HG03442 (cell line): Measurements from ENCODE around the gene ISG20.

Experiments used
- ATAC-seq: cut with Tn5 transposase; IDR thresholded peaks from one replicate; pipeline ENCODE4 v1.9.1; 2021; ENCODE audit warnings: mild to moderate bottlenecking, moderate library complexity; ENCODE audit not compliant: unreplicated experiment

Gene ISG20

GRCh38 chr15:88653200-88654064 is 14.6 kb downstream of the ISG20 start:
- no peak for ATAC-seq

GRCh38 chr15:88654430-88655102 is 15.8 kb downstream of the ISG20 start:
- ATAC-seq: no peak

- no peak for ATAC-seq
Measured at GRCh38 chr15:88655103-88655553, 16.3 kb downstream of the ISG20 start.

GRCh38 chr15:88655800-88656488 is 17.1 kb downstream of the ISG20 start:
- ATAC-seq: no peak

GRCh38 chr15:88656760-88657221 is 18.0 kb downstream of the ISG20 start:
- peak; percentile 93 for ATAC-seq

GRCh38 chr15:88657326-88658069 is 18.7 kb downstream of the ISG20 start:
- no peak for ATAC-seq

- ATAC-seq: no peak
Measured at GRCh38 chr15:88658070-88658965, 19.5 kb downstream of the ISG20 start.

- ATAC-seq: no peak
Measured at GRCh38 chr15:88658972-88659931, 20.4 kb downstream of the ISG20 start.

GRCh38 chr15:88661041-88661700 is 22.4 kb downstream of the ISG20 start:
- ATAC-seq: no peak

- no peak for ATAC-seq
Measured at GRCh38 chr15:88661761-88662556, 23.1 kb downstream of the ISG20 start.

GRCh38 chr15:88663141-88663621 is 24.4 kb downstream of the ISG20 start:
- no peak for ATAC-seq

- peak; percentile 47 for ATAC-seq
Measured at GRCh38 chr15:88664151-88664778, 25.4 kb downstream of the ISG20 start.

- no peak for ATAC-seq
Measured at GRCh38 chr15:88674661-88675060, 35.8 kb downstream of the ISG20 start.

GRCh38 chr15:88678755-88679154 is 39.9 kb downstream of the ISG20 start:
- no peak for ATAC-seq

GRCh38 chr15:88680241-88681001 is 41.6 kb downstream of the ISG20 start:
- ATAC-seq: no peak
